ENCODE results near the gene NTPCR. TPM values are rescaled to one million over a fixed set of nuclear protein-coding genes. Genes with fewer than 3 reads are reported as not detected.

NTPCR gene
- total RNA-seq, 1 donor from 2014 or later = 51.0 TPM

DNA sequence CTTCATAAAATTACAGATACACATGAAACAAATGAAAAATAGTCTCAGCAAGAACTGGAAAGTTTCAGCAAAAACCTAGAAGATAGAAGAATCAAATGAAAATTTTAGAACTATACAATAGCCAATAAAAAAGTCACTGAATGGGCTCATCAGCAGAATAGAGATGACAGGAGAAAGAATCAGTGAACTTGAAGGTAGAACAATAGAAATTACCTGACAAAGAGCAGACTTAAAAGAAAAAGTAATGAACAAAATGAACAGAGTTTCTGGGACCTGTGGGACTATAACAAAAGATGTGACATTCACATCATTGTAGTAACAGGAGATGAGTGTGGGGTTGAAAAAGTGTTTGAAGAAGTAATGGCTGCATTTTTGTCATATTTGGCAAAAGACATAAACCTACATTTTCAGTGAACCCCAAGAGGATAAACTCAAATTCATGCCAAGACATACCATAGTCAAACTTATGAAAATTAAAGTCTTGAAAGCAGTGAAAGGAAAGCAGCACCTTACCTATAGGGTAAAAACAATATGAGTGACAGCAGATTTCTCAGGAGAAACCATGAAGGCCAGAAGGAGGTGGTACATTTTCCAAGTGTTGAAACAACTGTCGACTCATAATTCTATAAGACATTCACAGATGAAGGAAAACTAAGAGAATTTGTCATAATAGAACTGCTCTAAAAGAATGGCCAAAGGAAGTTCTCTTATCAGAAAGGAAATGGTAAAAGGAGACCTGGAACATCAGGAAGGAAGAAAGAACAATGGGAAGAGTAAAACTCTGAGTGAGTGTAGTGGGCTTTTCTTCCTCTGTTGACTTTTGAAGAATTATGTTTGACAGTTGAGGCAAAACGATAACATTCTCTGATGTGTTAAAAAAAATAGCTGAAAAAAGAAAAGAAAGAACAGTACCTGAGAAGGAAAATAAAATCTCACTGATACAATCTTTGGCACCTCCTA is 23.5 kb downstream of the NTPCR start:
- no peak overlapping the region for H3K4me3 ChIP-seq (ENCODE audit: low read depth, low read length)
- no peak for DNase-seq (ENCODE audit: low read depth)
- H3K27me3 ChIP-seq (ENCODE audit: control insufficient read depth, insufficient read depth, low read length) = no peaks in the 10 kb centered on the region
- TF ChIP-seq CTCF (IDR thresholded peaks at IDR 0.05; ENCODE audit: insufficient read depth, low read length, poor library complexity, severe bottlenecking) = no peak
- H3K36me3 ChIP-seq (ENCODE audit: control insufficient read depth, insufficient read depth, low read length) = peaks cover 2% of the 10 kb centered on the region

DNA sequence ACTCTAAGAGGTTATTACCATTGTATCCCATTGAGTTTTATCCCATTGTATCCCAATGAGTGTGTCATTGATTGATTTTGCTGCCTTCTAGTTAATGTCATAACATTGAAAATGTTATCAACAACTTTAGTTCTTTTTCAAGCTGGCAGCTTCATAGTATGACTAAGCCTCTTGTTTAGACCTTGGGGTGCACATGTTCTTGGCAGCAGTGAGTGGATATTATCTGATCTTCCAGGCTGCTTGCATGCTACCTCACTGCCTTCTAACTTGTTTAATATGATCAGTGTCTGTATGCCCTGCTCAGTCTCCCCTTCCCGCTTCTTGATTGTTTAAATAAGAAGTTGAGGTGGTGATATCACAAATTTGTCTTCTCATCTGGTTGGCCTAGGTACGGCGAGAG is 24.6 kb downstream of the NTPCR start:
- H3K27me3 ChIP-seq (ENCODE audit: control insufficient read depth, insufficient read depth, low read length) = no peaks in the 10 kb centered on the region
- H3K36me3 ChIP-seq (ENCODE audit: control insufficient read depth, insufficient read depth, low read length) = peaks cover 2% of the 10 kb centered on the region
- no peak overlapping the region for H3K4me3 ChIP-seq (ENCODE audit: low read depth, low read length)
- no peak for DNase-seq (ENCODE audit: low read depth)
- TF ChIP-seq CTCF (IDR thresholded peaks at IDR 0.05; ENCODE audit: insufficient read depth, low read length, poor library complexity, severe bottlenecking) = no peak

DNA sequence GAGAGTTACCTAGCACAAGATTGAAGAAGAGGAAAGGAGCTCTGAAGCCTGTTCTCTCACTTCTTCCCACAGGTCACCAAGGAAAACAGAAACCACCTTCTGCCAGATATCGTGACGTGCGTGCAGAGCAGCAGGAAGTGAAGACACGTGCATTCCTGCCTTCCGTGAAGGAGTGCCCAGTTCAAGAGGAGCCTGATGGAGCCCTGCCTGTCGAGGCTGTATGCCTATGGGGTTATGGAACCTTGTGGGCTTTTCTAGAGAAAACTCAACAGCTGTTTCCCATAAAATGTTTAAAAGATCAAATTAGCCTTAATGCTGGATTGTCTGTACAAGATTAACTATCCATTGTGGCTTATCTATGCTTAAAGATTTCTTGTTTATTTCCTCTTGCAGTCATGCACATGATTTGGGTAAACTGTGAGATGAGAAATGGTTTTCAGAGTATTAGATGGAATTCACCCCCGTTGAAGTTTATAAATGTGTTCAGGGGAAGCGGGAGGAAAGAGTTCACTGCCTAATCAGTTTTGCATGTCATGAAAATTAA is 27.8 kb downstream of the NTPCR start:
- no peaks in the 10 kb centered on the region for H3K27me3 ChIP-seq (ENCODE audit: control insufficient read depth, insufficient read depth, low read length)
- no peaks in the 10 kb centered on the region for H3K36me3 ChIP-seq (ENCODE audit: control insufficient read depth, insufficient read depth, low read length)
- no peak overlapping the region for H3K4me3 ChIP-seq (ENCODE audit: low read depth, low read length)
- TF ChIP-seq CTCF (IDR thresholded peaks at IDR 0.05; ENCODE audit: insufficient read depth, low read length, poor library complexity, severe bottlenecking) = no peak
- DNase-seq (ENCODE audit: low read depth) = no peak

DNA sequence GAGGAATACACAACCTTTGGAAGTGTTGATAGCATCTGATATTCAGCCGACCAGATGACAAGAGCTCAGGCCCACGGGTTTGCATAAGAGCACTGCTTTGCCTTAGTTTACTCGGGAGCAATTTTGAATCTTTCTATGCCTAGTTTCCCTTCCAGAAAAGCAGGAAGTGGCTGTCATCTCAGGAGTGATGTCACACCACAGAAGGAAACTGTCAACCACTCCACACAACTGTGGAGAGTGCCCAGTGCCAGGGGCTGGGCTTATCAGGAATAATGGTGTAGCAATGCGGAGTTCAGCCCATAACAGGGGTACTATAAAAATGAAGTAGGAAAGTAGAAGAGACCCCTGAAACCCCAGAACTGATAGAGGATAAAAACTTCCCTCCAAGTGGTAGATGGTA is 28.4 kb downstream of the NTPCR start:
- no peak for TF ChIP-seq CTCF (IDR thresholded peaks at IDR 0.05; ENCODE audit: insufficient read depth, low read length, poor library complexity, severe bottlenecking)
- DNase-seq (ENCODE audit: low read depth) = no peak
- Histone ChIP-seq H3K27me3 (ENCODE audit: control insufficient read depth, insufficient read depth, low read length) (no peaks in the 10 kb centered on the region), H3K36me3 (ENCODE audit: control insufficient read depth, insufficient read depth, low read length) (no peaks in the 10 kb centered on the region), H3K4me3 (ENCODE audit: low read depth, low read length) (no peak overlapping the region)

DNA sequence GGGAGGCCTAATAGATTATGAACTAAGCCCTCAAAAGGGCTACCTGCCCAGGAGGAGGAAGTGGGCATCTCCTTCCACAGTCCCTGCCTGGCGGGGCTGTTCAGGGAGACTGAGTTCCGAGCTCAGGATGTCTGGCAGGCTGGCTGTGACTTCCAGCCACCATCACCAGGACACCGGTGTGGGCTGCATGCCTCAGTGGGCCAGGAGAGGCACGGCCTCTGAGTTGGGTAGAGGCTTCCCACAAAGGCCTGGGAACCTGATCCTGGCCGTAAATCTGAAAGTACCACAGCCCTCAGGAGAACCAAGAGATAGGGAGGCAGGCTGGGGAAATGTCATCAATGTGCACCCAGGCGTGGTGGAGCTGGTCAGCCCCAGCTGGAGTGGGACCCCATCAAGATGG is 29.1 kb downstream of the NTPCR start:
- H3K4me3 ChIP-seq (ENCODE audit: low read depth, low read length) = no peak overlapping the region
- no peaks in the 10 kb centered on the region for H3K27me3 ChIP-seq (ENCODE audit: control insufficient read depth, insufficient read depth, low read length)
- DNase-seq (ENCODE audit: low read depth) = no peak
- TF ChIP-seq CTCF (IDR thresholded peaks at IDR 0.05; ENCODE audit: insufficient read depth, low read length, poor library complexity, severe bottlenecking) = no peak
- H3K36me3 ChIP-seq (ENCODE audit: control insufficient read depth, insufficient read depth, low read length) = no peaks in the 10 kb centered on the region
